ENCODE data around the gene GPSM1.

- TF ChIP-seq CTCF (IDR thresholded peaks at IDR 0.05), result no peak
- TF ChIP-seq USF2 (CRISPR knock-in tag; IDR thresholded peaks at IDR 0.05), result no peak
- no peak for TF ChIP-seq ATF3 (CRISPR knock-in tag; conservative IDR thresholded peaks at IDR 0.05)
- TF ChIP-seq HMGXB4 (CRISPR knock-in tag; IDR thresholded peaks at IDR 0.05), result no peak
- no peak for TF ChIP-seq NFATC4 (CRISPR knock-in tag; IDR thresholded peaks at IDR 0.05)
- TF ChIP-seq E2F1 (CRISPR knock-in tag; IDR thresholded peaks at IDR 0.05), result no peak
- no peak for TF ChIP-seq MLX (CRISPR knock-in tag; IDR thresholded peaks at IDR 0.05)
- no peak for TF ChIP-seq MAX (CRISPR knock-in tag; IDR thresholded peaks at IDR 0.05)
- no peak for TF ChIP-seq RELA (CRISPR knock-in tag; IDR thresholded peaks at IDR 0.05; ENCODE audit: borderline replicate concordance)
- TF ChIP-seq ZNF396 (CRISPR knock-in tag; IDR thresholded peaks at IDR 0.05; ENCODE audit: borderline replicate concordance), result no peak
- no peak for TF ChIP-seq FOXK1 (CRISPR knock-in tag; IDR thresholded peaks at IDR 0.05)
- no peak for TF ChIP-seq ERG (CRISPR knock-in tag; IDR thresholded peaks at IDR 0.05)
- TF ChIP-seq ZNF138 (CRISPR knock-in tag; conservative IDR thresholded peaks at IDR 0.05), result no peak
- no peak for TF ChIP-seq CREB1 (CRISPR knock-in tag; IDR thresholded peaks at IDR 0.05)
Measured at GRCh38 chr9:136361754-136362449, 34.6 kb downstream of the GPSM1 start.

Measured in WTC11 (cell line).